GM18526 (cell line): ENCODE data around the gene CCNL1.

Source experiments
- POLR2A ChIP-seq: IDR thresholded peaks from 3 replicates; pipeline ENCODE4 v1.6.1; 2011; ENCODE audit not compliant: insufficient read length; ENCODE audit errors: extremely low read depth

Gene CCNL1

DNA sequence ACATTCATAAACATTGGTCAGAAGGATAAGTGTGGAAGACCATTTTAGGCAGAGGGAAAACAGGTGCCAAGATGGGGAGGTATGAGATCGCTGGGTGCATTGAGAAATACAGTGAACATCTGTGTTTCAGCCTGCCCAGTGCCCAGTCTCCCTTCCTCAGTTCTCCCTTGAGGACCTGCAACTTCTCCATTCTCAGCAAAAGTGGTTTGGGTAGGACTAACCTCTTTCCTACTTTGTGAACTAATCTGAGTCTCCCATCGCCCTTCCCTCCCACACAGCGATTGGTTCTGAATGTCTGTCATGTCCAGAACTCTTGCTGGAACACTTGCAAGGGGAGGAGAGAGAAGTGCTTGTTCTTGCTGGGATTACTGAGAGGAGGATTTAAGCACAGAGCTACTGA is 10.9 kb upstream of the CCNL1 start:
- TF ChIP-seq POLR2A: no peak

GRCh38 chr3:157167371-157168042 is 7.6 kb upstream of the CCNL1 start:
- no peak for TF ChIP-seq POLR2A

DNA sequence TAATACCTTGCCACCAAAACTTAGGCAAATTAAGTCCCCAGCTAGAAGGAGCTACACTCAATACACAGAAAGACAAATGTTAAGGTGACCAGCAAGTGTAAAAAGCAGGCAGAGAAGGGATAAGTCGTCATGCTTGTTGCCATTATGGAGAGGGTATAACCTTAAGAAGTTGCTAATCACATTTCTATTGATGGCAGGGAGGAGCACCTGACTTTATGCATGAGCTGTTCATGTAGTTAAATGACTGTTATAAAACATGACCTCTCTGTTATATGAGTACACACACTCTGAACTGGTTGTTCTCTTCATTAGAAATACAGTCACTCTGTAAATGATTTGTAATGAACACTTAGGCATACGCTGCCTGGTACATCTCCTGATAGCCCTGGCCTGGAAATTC is 6.6 kb upstream of the CCNL1 start:
- TF ChIP-seq POLR2A: no peak

DNA sequence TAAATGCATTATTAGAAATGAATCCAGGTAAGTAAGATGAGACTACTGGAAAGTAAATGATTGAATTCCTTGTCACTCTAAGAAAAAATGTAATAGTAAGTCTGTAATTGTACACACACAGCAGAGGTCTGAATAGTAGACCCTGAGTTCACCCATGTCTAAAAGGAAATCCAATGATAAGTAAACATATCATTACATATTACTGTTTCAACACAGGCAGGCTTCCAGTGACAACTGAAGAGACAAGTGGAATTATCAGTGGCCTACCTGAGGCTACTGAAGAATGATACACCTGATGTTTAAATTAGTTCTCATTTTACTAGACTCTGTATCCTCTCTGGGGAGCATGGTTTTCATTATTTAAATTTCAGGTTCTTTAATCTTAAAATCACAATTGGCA is 6.2 kb upstream of the CCNL1 start:
- TF ChIP-seq POLR2A: no peak

DNA sequence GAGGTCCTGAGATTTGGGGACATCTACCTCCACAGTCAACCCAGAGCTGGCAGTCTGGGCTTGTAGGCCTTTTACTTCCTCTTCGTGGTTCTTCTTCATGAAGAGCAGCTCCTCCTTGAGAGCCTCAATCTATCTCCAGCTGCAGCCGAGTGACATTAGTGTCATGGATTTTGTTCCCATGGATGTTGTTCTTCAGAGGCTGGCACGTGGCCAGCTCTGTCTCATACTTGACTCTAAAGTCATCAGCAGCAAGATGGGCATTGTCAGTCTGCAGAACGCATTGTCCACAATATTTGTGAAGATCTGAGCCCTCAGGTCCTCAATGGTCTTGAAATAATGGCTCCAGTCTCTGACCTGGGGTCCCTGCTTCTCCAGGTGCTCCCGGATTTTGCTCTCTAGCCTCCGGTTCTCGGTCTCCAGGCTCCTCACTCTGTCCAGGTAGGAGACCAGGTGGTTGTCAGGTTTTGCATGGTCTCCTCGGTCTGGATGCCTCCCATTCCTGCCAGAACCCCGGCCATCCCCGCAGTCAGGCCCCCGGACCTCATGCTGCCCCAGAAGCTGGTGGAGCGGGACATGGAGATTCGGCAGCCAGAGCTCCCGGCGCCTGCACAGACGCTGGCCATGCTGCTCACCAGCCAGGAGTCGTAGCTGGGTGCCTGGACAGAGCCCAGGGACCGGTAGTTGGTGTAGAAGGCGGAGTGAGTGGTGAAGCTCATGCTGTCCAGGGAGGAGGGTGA is 3.4 kb upstream of the CCNL1 start:
- no peak for TF ChIP-seq POLR2A

DNA sequence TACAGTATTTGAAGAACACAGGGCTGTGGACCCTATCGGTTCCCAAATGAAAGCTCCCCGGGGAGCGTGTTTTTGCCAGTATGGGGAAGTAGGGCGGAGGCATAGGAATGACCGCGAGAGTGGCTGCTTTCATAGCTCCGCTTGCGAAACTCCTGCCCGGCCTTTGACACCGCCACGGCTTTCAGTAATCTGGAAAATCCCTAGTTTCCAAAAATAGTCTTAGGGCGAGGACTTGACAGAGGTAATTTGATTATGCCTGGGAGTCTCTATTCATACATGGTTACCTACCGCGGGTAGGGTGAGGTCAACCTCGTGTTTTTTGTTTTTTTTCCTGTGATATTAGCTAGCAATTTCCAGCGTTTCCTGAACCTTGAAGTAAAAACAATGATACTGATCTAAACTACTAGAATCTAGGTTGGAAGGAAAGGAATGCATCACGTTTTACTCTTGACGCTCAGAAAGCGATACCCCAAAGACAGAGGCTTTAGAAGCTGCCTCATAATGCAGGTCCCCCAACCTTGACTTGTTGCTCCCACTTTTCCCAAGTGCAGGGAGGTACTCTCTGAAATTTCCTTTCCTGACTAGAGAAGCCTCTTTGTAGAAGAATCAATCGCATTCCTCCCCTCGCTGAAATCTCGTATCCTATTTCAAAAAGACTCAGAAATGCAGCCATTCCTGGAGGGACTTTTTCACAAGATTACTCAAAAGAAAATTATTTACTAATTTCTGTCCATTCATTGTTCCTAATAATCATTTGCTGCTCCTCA is 894 bp upstream of the CCNL1 start:
- no peak for TF ChIP-seq POLR2A

DNA sequence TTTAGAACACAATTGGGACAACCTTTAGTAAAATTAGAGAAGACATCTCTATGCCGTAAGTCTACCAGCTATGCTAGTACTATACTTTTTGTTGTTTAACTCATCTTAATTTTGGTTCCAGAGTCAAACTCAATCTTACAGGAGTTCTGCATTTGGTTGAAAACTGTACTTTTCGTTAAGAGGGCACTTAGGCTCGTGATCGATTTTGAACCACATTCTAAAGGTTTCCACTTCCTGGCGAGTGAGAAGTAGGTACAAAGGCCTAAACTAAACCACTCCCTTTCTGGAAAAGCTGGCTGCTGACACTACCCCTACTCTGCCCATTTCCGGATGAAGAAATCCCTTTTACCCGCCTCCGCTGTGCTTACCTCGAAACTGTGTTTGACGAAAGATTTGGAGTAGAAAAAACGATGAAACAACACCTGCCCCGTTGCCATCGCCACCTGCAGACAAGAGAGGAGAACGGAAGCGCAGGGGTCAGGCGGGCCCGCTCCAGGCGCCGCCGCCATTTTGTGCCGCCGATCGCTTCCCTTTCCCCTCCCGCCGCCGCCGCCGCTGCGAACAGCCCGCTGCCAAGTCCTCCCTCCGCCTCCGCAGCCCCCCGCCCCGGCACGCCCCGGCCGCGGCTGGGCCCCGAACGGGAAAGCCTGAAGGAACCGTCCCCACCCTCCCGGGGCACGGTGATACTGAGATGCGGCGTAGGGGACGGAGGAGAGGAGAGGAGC is 748 bp downstream of the CCNL1 start:
- no peak for TF ChIP-seq POLR2A

GRCh38 chr3:157157836-157158235 is 2.1 kb downstream of the CCNL1 start:
- TF ChIP-seq POLR2A: no peak

GRCh38 chr3:157156837-157157635 is 2.9 kb downstream of the CCNL1 start:
- TF ChIP-seq POLR2A: no peak

DNA sequence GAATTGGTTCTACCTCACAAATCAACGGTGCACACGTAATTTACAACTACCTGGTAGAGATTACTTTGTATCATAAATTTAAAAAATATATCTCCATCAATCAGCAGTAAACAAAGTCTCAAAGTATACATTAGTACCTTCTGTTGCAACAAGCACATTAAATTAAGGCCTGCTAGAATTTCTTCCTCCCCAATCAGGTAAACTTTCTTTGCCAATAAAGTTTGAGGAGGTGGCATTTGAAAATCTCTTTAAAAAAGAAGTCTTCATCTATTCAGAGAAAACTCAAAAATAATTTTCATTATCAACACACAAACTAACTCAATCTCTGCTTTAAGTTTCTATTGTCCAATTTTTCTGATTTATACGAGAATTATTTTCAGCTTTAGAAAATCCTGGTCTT is 4.4 kb downstream of the CCNL1 start:
- TF ChIP-seq POLR2A: no peak

DNA sequence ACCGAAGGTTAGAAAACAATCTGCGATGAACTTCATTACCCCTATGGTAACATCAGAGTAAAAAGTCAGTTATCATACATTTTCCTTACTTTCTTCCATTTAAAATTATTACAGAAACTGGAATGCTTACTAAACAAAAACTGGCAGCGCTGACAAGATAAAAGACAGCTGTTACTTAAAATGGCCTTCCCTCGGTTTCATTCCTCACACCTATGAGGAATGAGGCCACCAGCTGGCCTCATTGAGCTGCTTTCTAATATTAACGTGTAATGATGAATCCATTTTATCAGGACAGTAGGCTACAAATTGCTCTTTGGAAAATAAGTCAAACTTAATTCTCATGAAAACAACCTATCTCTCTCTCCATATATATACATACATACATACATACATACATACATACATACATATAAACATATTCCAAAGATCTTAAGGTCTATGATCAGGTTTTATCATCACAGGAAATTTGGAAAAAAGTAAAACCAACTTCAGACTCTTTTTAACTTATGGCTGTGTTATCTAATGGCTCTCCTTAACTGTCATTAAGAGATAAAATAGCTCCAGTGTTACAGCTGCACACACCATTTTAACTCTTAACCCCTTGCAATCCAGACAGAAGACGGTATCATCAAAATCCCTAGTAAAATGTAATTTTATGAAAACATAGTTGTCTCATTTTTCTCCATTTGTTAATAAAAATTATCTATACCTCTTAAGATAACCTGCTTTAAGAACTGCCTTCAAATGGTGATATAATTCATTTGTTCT is 5.2 kb downstream of the CCNL1 start:
- TF ChIP-seq POLR2A: no peak

- no peak for TF ChIP-seq POLR2A
These were observed 7.0 kb downstream of the CCNL1 start for GRCh38 chr3:157152930-157153329.

DNA sequence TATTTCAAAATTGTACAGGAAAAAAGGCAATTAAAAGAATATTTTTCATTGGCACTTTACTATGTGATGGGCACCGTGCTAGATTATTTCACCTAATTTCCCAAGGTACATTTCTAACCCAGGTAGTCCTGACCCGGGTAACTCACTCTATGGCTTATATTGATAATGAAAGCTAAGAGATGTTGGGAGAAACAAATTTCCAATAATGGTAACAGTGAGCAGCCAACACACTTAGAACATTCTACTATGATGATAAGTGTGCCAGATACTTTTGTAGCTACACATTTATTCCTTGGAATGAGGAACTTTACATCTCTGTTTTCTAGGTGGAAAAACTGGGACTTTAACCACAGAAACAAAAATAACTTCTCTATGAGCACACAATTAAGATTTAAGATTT is 7.5 kb downstream of the CCNL1 start:
- TF ChIP-seq POLR2A: no peak

GRCh38 chr3:157151627-157152026 is 8.3 kb downstream of the CCNL1 start:
- TF ChIP-seq POLR2A: no peak
